ENCODE results near the gene HMCN2.

DNA sequence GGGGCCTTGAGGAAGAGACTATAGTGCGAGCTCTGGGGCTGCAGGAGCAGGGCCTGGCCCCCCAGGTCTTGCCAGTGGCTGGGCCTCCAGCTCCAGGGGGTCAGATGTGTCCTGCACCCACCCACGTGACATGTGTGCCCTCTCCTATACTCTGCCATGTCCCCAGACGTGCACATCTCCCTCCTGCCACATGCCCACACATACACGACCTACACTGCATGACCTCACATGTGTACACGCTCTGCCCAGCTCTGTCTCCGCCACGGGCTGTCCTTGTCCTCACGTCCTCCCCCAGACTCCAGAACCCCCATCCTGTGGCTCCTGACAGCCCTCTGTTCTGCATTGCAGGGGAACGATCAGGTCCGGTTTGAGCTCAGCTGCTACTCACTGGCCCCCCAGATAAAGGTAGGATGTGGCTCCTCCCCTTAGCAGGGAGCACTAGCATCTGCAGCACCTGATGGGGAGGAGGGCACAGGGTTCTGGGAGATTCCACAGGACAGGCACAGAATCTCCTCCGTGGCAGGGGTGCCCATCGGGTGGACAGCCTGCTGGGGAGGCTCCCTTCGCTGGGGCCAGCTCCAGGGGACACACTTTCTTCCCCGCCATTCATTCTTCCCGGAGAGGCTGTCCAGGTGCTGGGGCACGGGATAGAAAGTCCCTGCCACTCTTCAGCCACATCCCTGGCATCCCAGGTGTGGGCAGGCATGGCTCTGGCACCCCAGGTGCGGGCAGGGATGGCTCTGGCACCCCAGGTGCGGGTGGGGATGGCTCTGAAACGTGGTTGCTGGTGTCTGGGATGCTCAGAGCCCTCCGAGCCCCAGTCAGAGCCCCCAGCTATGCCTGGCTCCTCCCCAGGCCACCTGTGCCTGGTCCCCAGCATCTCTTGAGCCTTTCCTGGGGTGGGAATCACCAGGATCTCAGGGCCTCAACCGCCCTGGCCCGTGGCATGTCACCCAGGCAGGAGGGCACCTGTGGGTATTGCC lies 198.5 kb downstream of the HMCN2 start:
- TF ChIP-seq, protein P1, sequence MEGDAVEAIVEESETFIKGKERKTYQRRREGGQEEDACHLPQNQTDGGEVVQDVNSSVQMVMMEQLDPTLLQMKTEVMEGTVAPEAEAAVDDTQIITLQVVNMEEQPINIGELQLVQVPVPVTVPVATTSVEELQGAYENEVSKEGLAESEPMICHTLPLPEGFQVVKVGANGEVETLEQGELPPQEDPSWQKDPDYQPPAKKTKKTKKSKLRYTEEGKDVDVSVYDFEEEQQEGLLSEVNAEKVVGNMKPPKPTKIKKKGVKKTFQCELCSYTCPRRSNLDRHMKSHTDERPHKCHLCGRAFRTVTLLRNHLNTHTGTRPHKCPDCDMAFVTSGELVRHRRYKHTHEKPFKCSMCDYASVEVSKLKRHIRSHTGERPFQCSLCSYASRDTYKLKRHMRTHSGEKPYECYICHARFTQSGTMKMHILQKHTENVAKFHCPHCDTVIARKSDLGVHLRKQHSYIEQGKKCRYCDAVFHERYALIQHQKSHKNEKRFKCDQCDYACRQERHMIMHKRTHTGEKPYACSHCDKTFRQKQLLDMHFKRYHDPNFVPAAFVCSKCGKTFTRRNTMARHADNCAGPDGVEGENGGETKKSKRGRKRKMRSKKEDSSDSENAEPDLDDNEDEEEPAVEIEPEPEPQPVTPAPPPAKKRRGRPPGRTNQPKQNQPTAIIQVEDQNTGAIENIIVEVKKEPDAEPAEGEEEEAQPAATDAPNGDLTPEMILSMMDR (IDR thresholded peaks at IDR 0.05; ENCODE audit: low read depth, low read length), result no peak
- TF ChIP-seq EZH2phosphoT487 (IDR thresholded peaks at IDR 0.05; ENCODE audit: low read depth), result no peak

Measured in OCI-LY3 (cell line).